ENCODE measurements around the gene CNTNAP2.

Gene CNTNAP2

GRCh38 chr7:146116521-146117222 lies at the start of gene CNTNAP2:
TSS of gene CNTNAP2 (plus strand) at chr7:146116801. CDS start at chr7:146116877, 76 bp downstream.
- DNase-seq: no peak

- no peak for DNase-seq
Observed at GRCh38 chr7:146067880-146068279, 48.7 kb upstream of the CNTNAP2 start.

- no peak for DNase-seq
Observed at GRCh38 chr7:146074195-146074765, 42.3 kb upstream of the CNTNAP2 start.

- DNase-seq: no peak
Observed at GRCh38 chr7:146076344-146076743, 40.3 kb upstream of the CNTNAP2 start.

- DNase-seq: no peak
Observed at GRCh38 chr7:146084086-146084485, 32.5 kb upstream of the CNTNAP2 start.

- DNase-seq: peak; percentile 47
Observed at GRCh38 chr7:146090023-146090645, 26.5 kb upstream of the CNTNAP2 start.

- DNase-seq: no peak
Observed at GRCh38 chr7:146094356-146094755, 22.2 kb upstream of the CNTNAP2 start.

- no peak for DNase-seq
Observed at GRCh38 chr7:146096994-146097393, 19.6 kb upstream of the CNTNAP2 start.

GRCh38 chr7:146106319-146106718 lies 10.3 kb upstream of the CNTNAP2 start:
- DNase-seq: no peak

GRCh38 chr7:146112755-146113154 lies 3.8 kb upstream of the CNTNAP2 start:
- no peak for DNase-seq

- DNase-seq: no peak
Observed at GRCh38 chr7:146115548-146115850, 1.1 kb upstream of the CNTNAP2 start.

GRCh38 chr7:146115851-146116520 lies 615 bp upstream of the CNTNAP2 start:
- no peak for DNase-seq

GRCh38 chr7:146117576-146117975 lies 975 bp downstream of the CNTNAP2 start:
- no peak for DNase-seq

GRCh38 chr7:146119002-146119401 lies 2.4 kb downstream of the CNTNAP2 start:
- DNase-seq: no peak

GRCh38 chr7:146123715-146124114 lies 7.1 kb downstream of the CNTNAP2 start:
- DNase-seq: no peak

GRCh38 chr7:146126767-146127509 lies 10.3 kb downstream of the CNTNAP2 start:
- DNase-seq: no peak

GRCh38 chr7:146129296-146129695 lies 12.7 kb downstream of the CNTNAP2 start:
- DNase-seq: no peak

- no peak for DNase-seq
Observed at GRCh38 chr7:146129997-146130396, 13.4 kb downstream of the CNTNAP2 start.

GRCh38 chr7:146131701-146132100 lies 15.1 kb downstream of the CNTNAP2 start:
- no peak for DNase-seq

GRCh38 chr7:146136357-146136875 lies 19.8 kb downstream of the CNTNAP2 start:
- no peak for DNase-seq

GRCh38 chr7:146138926-146139325 lies 22.3 kb downstream of the CNTNAP2 start:
- no peak for DNase-seq

- DNase-seq: no peak
Observed at GRCh38 chr7:146146831-146147486, 30.4 kb downstream of the CNTNAP2 start.
